Measurements from ENCODE around the gene WNT11.

WNT11 gene

DNA sequence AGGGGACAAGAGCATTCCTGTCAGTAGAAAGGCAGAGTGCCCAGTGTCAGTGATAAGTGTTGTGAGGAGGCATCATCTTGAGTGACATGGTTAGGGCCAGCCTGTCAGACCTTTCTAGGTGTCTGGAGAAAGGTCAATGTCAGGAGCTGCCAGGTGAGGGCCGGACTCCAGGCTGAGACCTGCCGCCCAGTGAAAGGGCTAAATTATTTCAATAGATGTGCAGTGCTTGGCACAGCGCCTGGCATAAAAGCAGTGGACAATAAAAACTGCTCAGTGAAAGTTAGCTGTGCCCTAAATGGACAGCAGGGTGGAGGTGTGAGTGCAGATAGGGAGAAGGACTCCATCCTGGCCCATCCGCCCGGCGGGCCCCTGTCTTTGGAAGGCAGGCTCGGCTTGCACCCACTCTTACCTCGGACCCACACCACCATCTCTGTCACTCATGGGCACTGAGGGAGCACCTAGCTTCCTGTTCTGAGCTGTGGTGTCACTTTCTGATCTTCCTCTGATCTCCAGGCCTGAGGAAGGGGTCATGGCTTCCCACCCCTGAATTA, 23.5 kb upstream of the WNT11 start:
- H3K36me3 ChIP-seq (replicated peaks): no peaks in the 10 kb centered on the region
- in situ Hi-C loops (cut with HindIII; ENCODE audit: low pct_ligation_motif_present, low sequenced_read_pairs): no loop called here
- TF ChIP-seq, protein P1, sequence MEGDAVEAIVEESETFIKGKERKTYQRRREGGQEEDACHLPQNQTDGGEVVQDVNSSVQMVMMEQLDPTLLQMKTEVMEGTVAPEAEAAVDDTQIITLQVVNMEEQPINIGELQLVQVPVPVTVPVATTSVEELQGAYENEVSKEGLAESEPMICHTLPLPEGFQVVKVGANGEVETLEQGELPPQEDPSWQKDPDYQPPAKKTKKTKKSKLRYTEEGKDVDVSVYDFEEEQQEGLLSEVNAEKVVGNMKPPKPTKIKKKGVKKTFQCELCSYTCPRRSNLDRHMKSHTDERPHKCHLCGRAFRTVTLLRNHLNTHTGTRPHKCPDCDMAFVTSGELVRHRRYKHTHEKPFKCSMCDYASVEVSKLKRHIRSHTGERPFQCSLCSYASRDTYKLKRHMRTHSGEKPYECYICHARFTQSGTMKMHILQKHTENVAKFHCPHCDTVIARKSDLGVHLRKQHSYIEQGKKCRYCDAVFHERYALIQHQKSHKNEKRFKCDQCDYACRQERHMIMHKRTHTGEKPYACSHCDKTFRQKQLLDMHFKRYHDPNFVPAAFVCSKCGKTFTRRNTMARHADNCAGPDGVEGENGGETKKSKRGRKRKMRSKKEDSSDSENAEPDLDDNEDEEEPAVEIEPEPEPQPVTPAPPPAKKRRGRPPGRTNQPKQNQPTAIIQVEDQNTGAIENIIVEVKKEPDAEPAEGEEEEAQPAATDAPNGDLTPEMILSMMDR (IDR thresholded peaks at IDR 0.05; ENCODE audit: low read depth, low read length, missing control alignments): no peak
- DNase-seq: no peak
- H3K27me3 ChIP-seq (replicated peaks): peaks cover 2% of the 10 kb centered on the region
- H3K27ac ChIP-seq: no peak overlapping the region
- H3K4me3 ChIP-seq (ENCODE audit: low read depth, low read length): no peak overlapping the region

DNA sequence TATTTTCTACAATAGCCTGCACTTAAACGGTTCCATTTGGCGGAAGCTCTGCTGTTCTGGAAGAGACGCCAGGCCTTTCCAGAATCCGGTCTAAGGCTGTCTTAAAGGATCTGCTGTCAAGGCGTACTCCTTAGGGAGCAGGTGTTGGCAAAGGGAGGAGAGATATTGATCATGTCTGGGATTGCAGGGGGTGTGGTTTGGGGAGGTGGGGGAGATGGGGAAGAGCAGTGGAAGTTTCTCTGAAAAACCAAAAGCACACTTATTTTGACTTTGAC, 22.5 kb upstream of the WNT11 start:
- TF ChIP-seq, protein P1 (IDR thresholded peaks at IDR 0.05; ENCODE audit: low read depth, low read length, missing control alignments): no peak
- in situ Hi-C loops (cut with HindIII; ENCODE audit: low pct_ligation_motif_present, low sequenced_read_pairs): no loop called here
- H3K4me3 ChIP-seq (ENCODE audit: low read depth, low read length): no peak overlapping the region

DNA sequence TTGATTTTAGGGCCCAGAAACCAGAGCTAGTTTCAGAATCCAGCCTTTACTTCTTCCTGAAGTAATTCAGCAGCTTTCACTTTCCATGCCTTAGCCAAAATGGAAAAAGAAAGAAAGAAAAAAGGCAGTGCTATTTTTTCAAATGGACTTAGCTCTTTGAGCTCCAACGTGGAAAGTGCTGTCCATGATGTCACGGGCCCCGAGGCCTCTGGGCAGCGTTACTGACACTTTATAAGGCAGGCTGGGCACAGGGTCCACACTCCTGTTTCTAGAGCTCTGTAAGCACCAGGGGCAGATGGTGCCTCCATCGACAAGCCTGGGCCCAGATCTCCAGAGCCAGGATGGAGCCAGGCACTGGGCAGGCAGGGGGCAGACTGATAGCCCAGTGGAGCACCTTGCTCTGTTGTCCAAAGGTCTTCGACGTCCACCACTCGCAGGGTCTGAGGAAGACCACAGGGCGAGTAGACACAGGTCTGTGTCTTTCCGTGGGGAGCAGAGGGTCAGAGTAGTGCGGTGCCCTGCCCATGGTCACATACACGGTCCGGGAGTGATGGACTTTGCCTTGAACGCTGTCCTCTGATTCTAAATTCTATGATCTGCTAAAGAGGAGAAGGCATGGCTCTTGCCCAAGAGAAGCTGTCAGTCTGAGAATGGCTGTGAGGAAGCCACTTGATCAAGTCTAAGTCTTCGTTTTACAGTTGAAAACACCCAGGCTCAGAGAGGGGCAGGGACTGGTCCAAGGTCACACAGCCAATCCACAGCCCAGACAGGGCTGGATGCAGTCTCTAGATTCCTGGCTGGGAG, 22.0 kb upstream of the WNT11 start:
- Histone ChIP-seq H3K27me3 (replicated peaks) (peaks cover 2% of the 10 kb centered on the region), H3K4me3 (ENCODE audit: low read depth, low read length) (no peak overlapping the region), H3K36me3 (replicated peaks) (no peaks in the 10 kb centered on the region), H3K27ac (no peak overlapping the region)
- DNase-seq: no peak
- in situ Hi-C loops (cut with HindIII; ENCODE audit: low pct_ligation_motif_present, low sequenced_read_pairs): no loop called here
- TF ChIP-seq, protein P1 (IDR thresholded peaks at IDR 0.05; ENCODE audit: low read depth, low read length, missing control alignments): no peak

More for the DNA sequence above, 22.5 kb upstream of the WNT11 start:
- H3K27me3 ChIP-seq (replicated peaks): peaks cover 2% of the 10 kb centered on the region
- H3K27ac ChIP-seq: no peak overlapping the region
- H3K36me3 ChIP-seq (replicated peaks): no peaks in the 10 kb centered on the region
- no peak for DNase-seq

DNA sequence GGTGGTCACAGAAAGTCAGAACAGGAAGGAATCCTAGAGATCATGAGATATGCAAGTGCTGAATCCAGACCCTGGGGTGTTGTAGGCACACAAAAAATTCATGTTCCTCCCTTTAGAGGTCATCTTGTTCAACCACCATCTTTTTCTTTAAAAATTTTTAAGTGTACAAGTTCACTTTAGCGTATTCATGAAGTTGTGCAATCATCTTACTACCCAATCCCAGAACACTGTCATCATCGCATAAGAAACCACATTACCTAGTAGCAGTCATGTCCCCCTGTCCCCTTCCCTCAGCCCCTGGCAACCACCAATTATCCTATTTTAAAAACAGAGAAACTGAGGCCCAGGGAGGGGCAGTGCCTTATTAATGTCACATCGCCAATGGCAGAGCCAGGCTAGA, 20.3 kb upstream of the WNT11 start:
- TF ChIP-seq, protein P1 (IDR thresholded peaks at IDR 0.05; ENCODE audit: low read depth, low read length, missing control alignments): no peak
- DNase-seq: no peak
- Histone ChIP-seq H3K4me3 (ENCODE audit: low read depth, low read length) (no peak overlapping the region), H3K27me3 (replicated peaks) (peaks cover 2% of the 10 kb centered on the region), H3K36me3 (replicated peaks) (no peaks in the 10 kb centered on the region), H3K27ac (no peak overlapping the region)
- in situ Hi-C loops (cut with HindIII; ENCODE audit: low pct_ligation_motif_present, low sequenced_read_pairs): no loop called here

DNA sequence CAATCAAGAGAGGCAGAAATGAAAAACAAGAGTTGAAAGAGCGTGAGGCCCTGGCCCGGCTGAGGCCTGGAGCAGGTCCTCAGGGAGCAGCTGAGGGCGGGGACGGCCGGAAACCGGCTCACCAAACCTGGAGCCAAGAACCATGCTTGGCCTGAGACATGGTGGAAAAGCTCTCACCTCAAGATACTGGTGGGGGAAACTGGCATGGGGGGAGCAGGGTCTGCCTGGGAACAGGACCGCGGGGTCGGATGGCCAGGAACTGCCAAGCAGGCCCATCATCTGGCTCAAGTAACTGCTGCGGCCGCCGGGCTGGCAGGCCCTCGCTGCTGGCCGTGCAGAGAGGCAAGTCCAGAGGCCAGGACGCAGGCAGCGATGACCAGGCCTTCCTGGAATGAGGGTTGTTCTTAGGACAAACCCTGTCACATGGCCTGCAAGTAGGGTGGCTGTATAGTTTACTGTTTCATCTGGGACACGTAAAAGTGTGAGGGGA, 18.9 kb upstream of the WNT11 start:
- in situ Hi-C loops (cut with HindIII; ENCODE audit: low pct_ligation_motif_present, low sequenced_read_pairs): no loop called here
- DNase-seq: no peak
- H3K4me3 ChIP-seq (ENCODE audit: low read depth, low read length): no peak overlapping the region
- no peak overlapping the region for H3K27ac ChIP-seq
- H3K27me3 ChIP-seq (replicated peaks): no peaks in the 10 kb centered on the region
- no peaks in the 10 kb centered on the region for H3K36me3 ChIP-seq (replicated peaks)
- TF ChIP-seq, protein P1 (IDR thresholded peaks at IDR 0.05; ENCODE audit: low read depth, low read length, missing control alignments): no peak

Data from brain microvascular endothelial cell (primary cell).